Erythroblast (primary cell): ENCODE data around the gene NEAT1.

Experiments
- GATA1 ChIP-seq: IDR thresholded peaks from 2 replicates; pipeline ENCODE4 v1.6.1; 2011; ENCODE audit warnings: low read depth, mild to moderate bottlenecking, control low read depth, low read length, moderate library complexity
- POLR2A ChIP-seq: IDR thresholded peaks from 2 replicates; pipeline ENCODE4 v1.6.1; 2011; ENCODE audit warnings: mild to moderate bottlenecking, low read length

GRCh38 chr11:65454311-65454695, 31.7 kb downstream of the NEAT1 start:
- no peak for TF ChIP-seq POLR2A
- TF ChIP-seq GATA1: no peak
